ENCODE data around the gene DOCK1. TPM values are rescaled to one million over a fixed set of nuclear protein-coding genes. Genes with fewer than 3 reads are reported as not detected.

Gene DOCK1
- total RNA-seq, 4 donors from 2014 or later, result 31.3 to 82.3 (median 44.1) TPM

GRCh38 chr10:127399668-127400067, 494.4 kb downstream of the DOCK1 start:
- no peak for DNase-seq (ENCODE audit: low spot score)
- no peak for TF ChIP-seq CTCF (IDR thresholded peaks at IDR 0.05)
- ATAC-seq (ENCODE audit: low FRiP score), result no peak

- ATAC-seq (ENCODE audit: low FRiP score), result no peak
- no peak for TF ChIP-seq CTCF (IDR thresholded peaks at IDR 0.05)
- no peak for DNase-seq (ENCODE audit: low spot score)
Measured at GRCh38 chr10:127400216-127400615, 495.0 kb downstream of the DOCK1 start.

- TF ChIP-seq CTCF (IDR thresholded peaks at IDR 0.05), result no peak
- no peak for ATAC-seq (ENCODE audit: low FRiP score)
- DNase-seq (ENCODE audit: low spot score), result no peak
Measured at GRCh38 chr10:127402596-127403409, 497.6 kb downstream of the DOCK1 start.

- no peak for ATAC-seq (ENCODE audit: low FRiP score)
- TF ChIP-seq CTCF (IDR thresholded peaks at IDR 0.05), result no peak
- no peak for DNase-seq (ENCODE audit: low spot score)
Measured at GRCh38 chr10:127405221-127405620, 500.0 kb downstream of the DOCK1 start.

GRCh38 chr10:127406018-127406550, 500.9 kb downstream of the DOCK1 start:
- ATAC-seq (ENCODE audit: low FRiP score) (no peak), DNase-seq (ENCODE audit: low spot score) (no peak)
- TF ChIP-seq CTCF (IDR thresholded peaks at IDR 0.05), result no peak

- TF ChIP-seq CTCF (IDR thresholded peaks at IDR 0.05), result no peak
Measured at GRCh38 chr10:127407551-127407950, 502.3 kb downstream of the DOCK1 start.

More at GRCh38 chr10:127407551-127407950, 502.3 kb downstream of the DOCK1 start:
- DNase-seq (ENCODE audit: low spot score), result no peak
- ATAC-seq (ENCODE audit: low FRiP score), result no peak

Measured in omental fat pad (tissue), 4 donors.